Stomach (tissue), 4 donors: Measurements from ENCODE around the gene SNX30.

Experiments used
- CTCF ChIP-seq, 7 experiments: fragments of 450-650 bp in 4 of 7; fragments of 200-600 bp in 3 of 7; sonication (generic) in 3 of 7; IDR thresholded peaks; one replicate each; pipeline ENCODE4 v1.5.1; 2016 to 2019; ENCODE audit warnings: antibody characterized with exemption in 7 of 7, control low read depth in 2 of 7, mild to moderate bottlenecking in 1 of 7
- EP300 ChIP-seq: sonication (generic); formaldehyde crosslinking; IDR thresholded peaks from one replicate; pipeline ENCODE4 v1.6.1; 2017; ENCODE audit warnings: antibody characterized with exemption
- POLR2A ChIP-seq, 4 donors: fragments of 450-650 bp; IDR thresholded peaks; one replicate each; pipeline ENCODE4 v1.6.1; 2016; ENCODE audit warnings: antibody characterized with exemption in 4 of 4, control low read depth in 2 of 4, mild to moderate bottlenecking in 1 of 4, moderate library complexity in 1 of 4

- no peak for TF ChIP-seq CTCF (IDR thresholded peaks at IDR 0.05)
- no peak for TF ChIP-seq POLR2A (IDR thresholded peaks at IDR 0.05)
- TF ChIP-seq EP300: no peak
Measured at GRCh38 chr9:112861638-112862555, 111.3 kb downstream of the SNX30 start.
